Measurements from ENCODE around the gene COPZ1. TPM values are rescaled to one million over a fixed set of nuclear protein-coding genes. Genes with fewer than 3 reads are reported as not detected.

The COPZ1 gene
- total RNA-seq, 1 experiment from 2014 or later: 104 TPM

DNA sequence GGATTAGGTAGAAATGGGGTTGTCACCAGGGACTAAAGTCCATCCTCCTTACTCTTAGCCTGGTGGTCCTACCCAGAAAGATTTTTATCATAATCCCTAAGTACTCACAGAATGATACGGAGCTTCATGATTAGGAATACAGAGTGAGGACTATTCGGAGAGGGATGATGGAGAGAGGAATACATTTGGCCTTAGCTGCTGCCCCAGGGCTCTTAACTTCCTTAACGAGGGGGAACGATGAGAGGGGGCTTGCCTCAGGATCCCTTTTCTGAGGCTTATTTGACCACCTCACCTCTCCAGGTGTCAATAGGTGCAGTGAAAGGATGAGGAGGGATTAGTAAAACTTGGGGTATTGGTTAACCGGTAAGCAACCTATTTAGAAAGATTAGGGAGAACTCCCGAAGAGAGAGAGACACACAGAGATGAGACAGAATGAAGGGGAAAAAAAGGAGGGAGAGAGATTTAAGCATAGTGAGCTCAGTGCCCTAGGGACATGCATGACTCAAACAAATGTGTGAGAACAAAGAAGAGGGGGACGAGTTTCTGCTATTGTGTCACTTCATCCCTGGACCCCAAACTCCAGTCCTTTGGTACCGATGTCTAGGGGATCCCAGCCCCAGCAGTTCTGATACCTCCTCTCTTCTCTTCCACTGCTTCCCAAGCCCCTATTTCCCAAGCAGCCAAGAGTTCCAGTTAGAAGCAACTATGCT lies 25.3 kb upstream of the COPZ1 start:
- Histone ChIP-seq H3K18ac (ENCODE audit: insufficient read length, low read depth, low read length) (no peak overlapping the region), H2BK20ac (ENCODE audit: low read depth, low read length, poor library complexity, severe bottlenecking) (no peak overlapping the region), H4K8ac (replicated peaks; ENCODE audit: insufficient read length, low read depth, low read length) (no peak overlapping the region), H3K9me3 (ENCODE audit: control insufficient read depth, low read depth, low read length) (no peaks in the 10 kb centered on the region), H3K4me2 (ENCODE audit: insufficient read depth, insufficient read length, low read length) (peak overlapping the region; percentile 84), H3K9ac (ENCODE audit: extremely low read depth, insufficient read length, low read length) (no peak overlapping the region), H3K23me2 (ENCODE audit: insufficient read length, low read depth, low read length, poor library complexity, severe bottlenecking) (peaks cover 6% of the 10 kb centered on the region), H2BK120ac (ENCODE audit: low read depth, low read length, poor library complexity, severe bottlenecking) (no peak overlapping the region), H4K91ac (ENCODE audit: insufficient read length, low read depth, low read length) (no peak overlapping the region), H3K79me1 (ENCODE audit: insufficient read depth, low read depth, low read length, poor library complexity, severe bottlenecking) (no peaks in the 10 kb centered on the region), H4K20me1 (ENCODE audit: control insufficient read depth, insufficient read depth, insufficient read length) (no peaks in the 10 kb centered on the region), H3K27ac (ENCODE audit: insufficient read length, low read depth, low read length) (no peak overlapping the region), H2BK15ac (ENCODE audit: low read depth, low read length) (no peak overlapping the region), H3K27me3 (ENCODE audit: insufficient read depth, low read length) (peaks cover 7% of the 10 kb centered on the region; the same call in 1 of the 2 replicates), H2BK5ac (ENCODE audit: insufficient read length, low read length) (no peak overlapping the region), H3K4me1 (ENCODE audit: insufficient read depth, low read length) (peaks cover 11% of the 10 kb centered on the region; the same call in 1 of the 2 replicates), H3K56ac (ENCODE audit: insufficient read length, low read depth, low read length) (no peak overlapping the region), H3K4ac (ENCODE audit: low read depth, low read length) (no peak overlapping the region), H2AFZ (ENCODE audit: low read length) (no peak overlapping the region), H4K5ac (ENCODE audit: insufficient read length, low read depth, low read length) (no peak overlapping the region), H3K23ac (ENCODE audit: insufficient read length, low read depth, low read length) (no peak overlapping the region), H3K79me2 (ENCODE audit: insufficient read depth, low read length) (no peaks in the 10 kb centered on the region), H2AK5ac (ENCODE audit: insufficient read length, low read length) (no peak overlapping the region), H2BK12ac (ENCODE audit: insufficient read length, low read depth, low read length) (no peak overlapping the region), H3K14ac (ENCODE audit: insufficient read depth, low read length) (no peak overlapping the region), H3T11ph (ENCODE audit: low read length) (no peak overlapping the region)
- Mint-ChIP-seq H3K4me3 (peak overlapping the region; percentile 57 to 79; a peak in 4 of 5 replicates), H3K9me3 (no peaks in the 10 kb centered on the region), H3K36me3 (ENCODE audit: insufficient read depth in 1 of 3, low read depth in 3 of 3) (no peaks in the 10 kb centered on the region), H3K27ac (no peak overlapping the region; a peak in 1 of 7 replicates), H3K4me1 (peaks cover 53 to 63% of the 10 kb centered on the region in 2 experiments), H3K27me3 (ENCODE audit: low read depth) (peaks cover 32% of the 10 kb centered on the region)
- no CpG with 5 or more reads among the region's 8 CpGs for WGBS (ENCODE audit: extremely low coverage, insufficient read length, low lambda C conversion rate)
- no peak for DNase-seq
- no peak for TF ChIP-seq CTCF (conservative IDR thresholded peaks at IDR 0.05)

Data from H9 (cell line).